GM21723 (cell line): ENCODE data around the gene SNX12.
A peak's percentile ranks its signal among the peaks of the same experiment; 100 is the strongest.

ENCODE experiments used
- ATAC-seq: cut with Tn5 transposase; IDR thresholded peaks from one replicate; pipeline ENCODE4 v1.9.1; 2021; ENCODE audit warnings: mild to moderate bottlenecking, moderate library complexity; ENCODE audit not compliant: unreplicated experiment

The SNX12 gene

GRCh38 chrX:71068044-71068918 lies at the start of gene SNX12:
TSS of gene SNX12 (minus strand) at chrX:71068334. CDS start at chrX:71068306, 28 bp downstream.
- ATAC-seq = peak; percentile 95

GRCh38 chrX:71117358-71117757 lies 49.2 kb upstream of the SNX12 start:
- no peak for ATAC-seq

- ATAC-seq = peak; percentile 29
Measured at GRCh38 chrX:71111921-71112431, 43.8 kb upstream of the SNX12 start.

- peak; percentile 89 for ATAC-seq
Measured at GRCh38 chrX:71111141-71111843, 43.2 kb upstream of the SNX12 start, which contains the start of gene IL2RG. TSS of gene IL2RG (minus strand) at chrX:71111577. CDS start at chrX:71111539, 38 bp downstream.

GRCh38 chrX:71109051-71109450 lies 40.9 kb upstream of the SNX12 start:
- no peak for ATAC-seq

GRCh38 chrX:71107762-71108360 lies 39.7 kb upstream of the SNX12 start:
- ATAC-seq = no peak

- no peak for ATAC-seq
Measured at GRCh38 chrX:71107245-71107644, 39.1 kb upstream of the SNX12 start.

GRCh38 chrX:71106427-71106826 lies 38.3 kb upstream of the SNX12 start, which contains the start of gene CXorf65:
TSS of gene CXorf65 (minus strand) at chrX:71106740. CDS start at chrX:71106556, 184 bp downstream.
- ATAC-seq = no peak

GRCh38 chrX:71105628-71106027 lies 37.5 kb upstream of the SNX12 start:
- no peak for ATAC-seq

GRCh38 chrX:71103110-71103983 lies 35.2 kb upstream of the SNX12 start:
- ATAC-seq = peak; percentile 48

GRCh38 chrX:71102292-71102691 lies 34.2 kb upstream of the SNX12 start:
- no peak for ATAC-seq

- no peak for ATAC-seq
Measured at GRCh38 chrX:71100581-71101505, 32.7 kb upstream of the SNX12 start.

GRCh38 chrX:71099736-71100135 lies 31.6 kb upstream of the SNX12 start:
- no peak for ATAC-seq

- ATAC-seq = no peak
Measured at GRCh38 chrX:71098951-71099506, 30.9 kb upstream of the SNX12 start.

GRCh38 chrX:71098302-71098701 lies 30.2 kb upstream of the SNX12 start:
- ATAC-seq = no peak

GRCh38 chrX:71096760-71097032 lies 28.6 kb upstream of the SNX12 start:
- no peak for ATAC-seq

GRCh38 chrX:71095981-71096759 lies 28.0 kb upstream of the SNX12 start:
- peak; percentile 35 for ATAC-seq

- ATAC-seq = peak; percentile 76
Measured at GRCh38 chrX:71095555-71095980, 27.4 kb upstream of the SNX12 start, which contains the start of gene FOXO4. TSS of gene FOXO4 (plus strand) at chrX:71095851. CDS start at chrX:71096529, 678 bp downstream.
